CD4-positive, alpha-beta T cell treated with Interleukin-17A for 4 hours (primary cell): ENCODE results near the gene DND1.
"Not testable (repeated sequence)": the region's sequence is repeated elsewhere in the genome, so short reads cannot be mapped to it uniquely, and the experiment has no call there.

Experiments used
- DNase-seq: peaks from one replicate; pipeline ENCODE4 v3.0.0-alpha.2; 2020; ENCODE audit warnings: mixed read lengths

The DND1 gene

GRCh38 chr5:140673187-140673976 lies at the start of gene DND1:
DND1 (minus strand) TSS chr5:140673576; CDS start chr5:140673542, 34 bp downstream.
- DNase-seq: no peak

- not testable (repeated sequence) for DNase-seq
Observed at GRCh38 chr5:140721395-140721794, 48.0 kb upstream of the DND1 start.

- not testable (repeated sequence) for DNase-seq
Observed at GRCh38 chr5:140720738-140721137, 47.4 kb upstream of the DND1 start.

GRCh38 chr5:140718266-140718592 lies 44.9 kb upstream of the DND1 start:
- DNase-seq: no peak

DNA sequence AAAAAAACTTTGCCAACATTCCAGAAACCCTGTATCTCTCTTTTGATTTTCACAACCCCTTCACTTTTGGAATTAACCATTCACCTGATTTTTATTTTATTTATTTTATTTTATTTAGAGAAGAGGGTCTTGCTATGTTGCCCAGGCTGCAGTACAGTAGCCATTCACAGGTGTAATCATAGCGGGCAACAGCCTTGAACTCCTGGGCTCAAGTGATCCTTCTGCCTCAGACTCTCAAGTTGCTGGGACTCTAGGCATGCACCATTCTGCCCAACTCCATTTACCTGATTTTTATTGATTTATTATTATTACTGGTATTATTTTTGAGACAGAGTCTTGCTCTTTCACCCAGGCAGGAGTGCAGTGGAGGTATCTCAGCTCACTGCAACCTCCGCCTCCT lies 42.9 kb upstream of the DND1 start:
- not testable (repeated sequence) for DNase-seq

- DNase-seq: no peak
Observed at GRCh38 chr5:140713562-140714094, 40.3 kb upstream of the DND1 start.

DNA sequence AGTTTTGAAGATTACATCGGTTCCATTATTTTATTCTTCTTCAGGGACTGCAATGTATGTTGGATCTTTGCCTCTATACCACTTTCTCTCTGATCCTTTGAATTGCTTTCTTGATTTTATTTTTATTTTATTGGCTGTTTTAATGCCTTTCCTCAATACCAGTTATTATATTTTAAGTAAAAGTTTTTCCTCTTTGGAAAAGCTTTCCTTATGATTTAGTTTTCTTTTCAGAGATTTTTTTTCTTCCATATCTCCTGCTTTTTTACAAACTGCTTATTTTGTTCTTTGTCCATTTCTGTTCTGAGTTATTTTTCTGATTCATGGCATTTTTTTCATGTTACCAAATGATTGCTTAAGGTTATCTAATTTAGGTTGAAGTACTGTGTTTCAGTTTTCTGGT lies 38.4 kb upstream of the DND1 start:
- DNase-seq: no peak

DNA sequence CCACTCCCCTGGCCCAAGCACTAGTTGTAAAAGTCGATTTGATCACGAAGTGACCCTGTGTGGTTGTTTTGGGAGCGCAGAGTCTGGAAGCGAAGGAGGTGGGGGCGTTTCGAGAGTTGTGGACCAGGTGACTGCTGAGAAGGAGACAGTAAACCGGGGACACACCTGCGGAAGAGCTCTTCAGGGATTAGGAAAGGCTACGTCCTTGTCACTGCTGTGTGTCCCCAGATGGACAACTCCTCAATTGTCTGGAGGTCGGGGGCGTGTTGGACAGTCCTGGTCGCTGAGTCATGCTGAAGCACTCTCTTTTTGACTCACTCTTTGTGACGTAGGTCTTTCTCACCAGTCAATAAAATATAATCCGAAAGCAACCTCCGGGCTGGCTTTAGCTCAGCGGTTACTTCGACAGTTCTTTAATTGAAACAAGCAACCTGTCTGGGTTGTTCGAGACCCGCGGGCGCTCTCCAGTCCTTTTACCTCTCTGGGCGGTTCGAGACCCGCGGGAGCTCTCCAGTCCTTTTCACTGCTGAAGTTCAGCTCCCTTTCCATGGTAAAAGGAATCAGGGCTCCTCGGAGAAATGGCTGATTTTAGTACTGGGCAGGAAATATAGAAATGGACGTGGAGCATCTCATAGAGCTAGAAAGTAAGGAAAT lies 37.6 kb upstream of the DND1 start:
- peak; percentile 87 for DNase-seq

GRCh38 chr5:140708787-140709186 lies 35.4 kb upstream of the DND1 start:
- not testable (repeated sequence) for DNase-seq

DNA sequence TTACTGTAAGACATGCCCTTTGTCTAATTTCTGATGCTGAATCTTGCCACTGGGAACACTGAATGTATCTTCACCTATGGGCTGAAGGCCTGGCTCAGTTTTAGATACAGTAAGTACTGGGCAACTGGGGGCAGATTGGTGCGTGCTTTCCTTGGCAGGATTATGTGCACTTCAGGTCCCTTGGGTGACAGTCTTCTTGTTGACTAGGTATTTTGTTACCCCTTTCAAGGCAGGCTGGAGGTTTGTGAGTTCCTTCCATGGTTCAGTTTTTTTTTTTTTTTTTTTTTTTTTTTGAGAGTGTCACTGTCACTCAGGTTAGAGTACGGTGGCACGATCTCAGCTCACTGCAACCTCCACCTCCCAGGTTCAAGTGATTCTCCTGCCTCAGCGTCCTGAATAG lies 34.4 kb upstream of the DND1 start:
- DNase-seq: no peak

- DNase-seq: peak; percentile 93
Observed at GRCh38 chr5:140700177-140701144, 27.1 kb upstream of the DND1 start, which contains the start of gene ZMAT2. ZMAT2 (plus strand) TSS chr5:140700447; CDS start chr5:140700461, 14 bp downstream.

DNA sequence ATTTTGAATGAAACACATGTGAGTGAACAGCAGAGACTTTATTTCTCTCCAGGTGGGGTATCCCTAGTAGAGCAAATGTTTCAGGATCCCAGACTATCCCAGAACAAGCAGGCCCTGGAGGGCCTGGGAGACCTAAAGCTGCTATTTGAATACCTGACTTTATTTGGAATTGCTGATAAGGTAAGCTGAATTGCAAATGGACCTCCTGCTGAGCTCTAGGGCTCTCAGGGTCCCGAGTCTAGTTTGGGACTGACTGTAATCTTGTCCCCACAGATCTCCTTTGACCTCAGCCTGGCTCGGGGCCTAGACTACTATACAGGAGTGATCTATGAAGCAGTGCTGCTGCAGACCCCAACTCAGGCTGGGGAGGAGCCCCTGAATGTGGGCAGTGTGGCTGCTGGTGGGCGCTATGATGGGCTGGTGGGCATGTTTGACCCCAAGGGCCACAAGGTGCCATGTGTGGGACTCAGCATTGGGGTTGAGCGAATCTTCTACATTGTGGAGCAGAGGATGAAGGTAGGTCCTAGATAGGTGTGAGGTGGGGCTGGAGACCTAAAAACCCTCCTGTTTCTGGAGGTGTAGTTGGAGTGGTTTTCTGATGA lies 23.6 kb upstream of the DND1 start:
- DNase-seq: no peak

DNA sequence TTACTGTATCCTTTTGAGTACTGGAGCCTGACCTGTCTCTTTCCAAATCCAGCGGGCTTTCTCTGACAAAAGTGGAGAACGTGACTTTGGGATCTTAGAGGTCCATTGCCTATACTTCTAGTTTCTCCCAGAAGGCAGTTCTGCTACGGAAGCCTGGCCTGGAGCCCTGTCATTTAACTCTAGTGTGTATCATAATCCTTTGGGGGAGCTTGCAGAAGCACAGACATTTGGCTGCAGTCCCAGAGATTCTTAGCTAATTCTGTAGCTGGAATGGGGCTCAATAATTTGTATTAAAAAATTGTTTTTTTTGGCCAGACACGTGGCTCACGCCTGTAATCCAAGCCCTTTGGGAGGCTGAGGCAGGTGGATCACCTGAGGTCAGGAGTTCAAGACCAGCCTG lies 20.9 kb upstream of the DND1 start:
- DNase-seq: no peak

DNA sequence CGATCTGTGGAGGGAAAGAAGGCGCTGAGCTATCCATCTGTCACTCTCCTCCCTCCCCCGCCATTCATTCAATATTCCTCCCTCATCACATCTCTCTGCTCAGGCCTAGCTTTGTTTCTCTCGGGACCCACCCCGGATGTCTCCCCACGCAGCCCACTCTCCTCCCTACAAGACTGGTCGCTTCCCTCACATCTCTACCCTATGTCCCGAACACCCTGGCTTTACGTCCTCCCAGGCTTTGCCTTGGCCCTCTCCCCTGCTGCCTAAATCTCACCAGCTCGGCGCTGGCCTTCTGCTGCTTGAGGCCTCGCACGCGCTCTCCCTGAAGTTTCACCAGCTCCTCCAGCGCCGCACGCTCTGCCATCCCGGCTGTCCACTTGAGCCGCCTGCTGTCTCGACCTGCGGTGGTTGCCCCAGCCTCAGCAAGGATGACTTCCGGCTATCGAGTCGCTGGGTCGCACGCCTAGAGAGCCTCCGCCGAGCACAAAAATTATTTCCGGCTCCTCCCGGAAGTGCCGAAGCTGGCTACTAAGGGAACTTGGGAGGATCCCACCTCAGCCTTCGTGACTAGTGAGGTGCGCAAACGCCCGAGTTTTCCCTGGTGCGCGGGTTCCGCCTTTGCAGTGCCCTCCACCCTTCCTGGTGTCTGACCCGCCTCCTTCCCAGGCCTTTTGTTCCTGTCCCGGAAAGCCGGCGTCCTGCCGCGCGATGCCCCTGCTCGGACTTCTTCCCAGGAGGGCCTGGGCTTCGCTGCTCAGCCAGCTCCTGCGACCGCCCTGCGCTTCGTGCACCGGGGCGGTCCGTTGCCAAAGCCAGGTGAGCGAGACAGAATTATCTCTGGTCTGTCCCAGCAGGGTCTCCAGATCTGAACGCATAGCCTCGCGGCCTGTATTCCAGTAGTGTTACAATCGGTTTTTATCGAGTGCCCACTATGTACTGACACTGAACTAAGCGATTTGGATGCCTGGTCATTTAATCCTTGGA lies 17.9 kb upstream of the DND1 start, which contains the start of the genes HARS1 and HARS2:
Gene HARS1 (minus strand): TSS at position 430 of the 984 bp plus-strand sequence. CDS start 66 bp downstream, at position 364.
Gene HARS2 (plus strand): TSS at position 515 of the 984 bp plus-strand sequence. CDS start 194 bp downstream, at position 709.
- DNase-seq: peak; percentile 86

- DNase-seq: no peak
Observed at GRCh38 chr5:140690376-140690932, 17.1 kb upstream of the DND1 start.

GRCh38 chr5:140678993-140679392 lies 5.6 kb upstream of the DND1 start:
- DNase-seq: no peak

DNA sequence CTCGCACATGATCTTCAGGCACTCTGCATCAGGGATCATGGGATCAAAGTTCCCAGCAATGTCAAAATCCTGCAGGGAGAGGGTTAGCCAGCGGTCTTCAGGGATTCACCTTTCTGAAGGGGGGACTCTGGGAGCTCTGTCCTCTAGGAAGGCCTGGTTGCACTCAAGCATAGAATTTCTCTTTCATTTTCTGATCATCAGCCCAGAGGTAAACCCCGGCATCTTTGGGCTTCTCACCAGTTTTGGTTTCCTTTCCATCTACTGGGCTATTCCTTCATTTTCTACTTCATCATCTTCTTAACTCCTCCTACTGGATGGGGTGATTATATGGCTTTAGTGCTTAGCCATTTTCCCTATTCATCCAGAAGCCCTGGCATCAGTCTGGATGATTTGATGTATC lies 4.6 kb upstream of the DND1 start:
- no peak for DNase-seq

GRCh38 chr5:140674629-140675028 lies 1.3 kb upstream of the DND1 start:
- DNase-seq: no peak

GRCh38 chr5:140674211-140674610 lies 835 bp upstream of the DND1 start:
- no peak for DNase-seq

GRCh38 chr5:140672455-140673186 lies 755 bp downstream of the DND1 start:
- DNase-seq: peak; percentile 37
